IMR-90 (cell line): ENCODE data around the gene MIR17HG. TPM values are rescaled to one million over a fixed set of nuclear protein-coding genes. Genes with fewer than 3 reads are reported as not detected.
A peak's percentile ranks its signal among the peaks of the same experiment; 100 is the strongest.

Source experiments
- ATAC-seq: fragments of 200-7000 bp; cut with Tn5 transposase; 2 replicates; pipeline ENCODE4 v1.9.1; 2020; ENCODE audit warnings: low read depth, mild to moderate bottlenecking, moderate library complexity
- BruUV-seq: library from RNA; stranded (reverse); fragments of 400-500 nt; replicated peaks from 2 replicates; lab custom pipeline; 2021; lab: Mats Ljungman, UMichigan
- CTCF ChIA-PET: fragments of 300-600 bp; formaldehyde crosslinking; extraction: SDS; loops from one replicate; lab custom pipeline; 2021; ENCODE audit warnings: antibody characterized with exemption; lab: Yijun Ruan, JAX
- POLR2A ChIA-PET: fragments of 300-600 bp; sonication (Branson Sonifier 250); formaldehyde crosslinking; loops from one replicate; lab custom pipeline; 2022; ENCODE audit warnings: antibody characterized with exemption; ENCODE audit not compliant: unreplicated experiment; lab: Charles Lee
- DNase-seq: peaks from one replicate; pipeline ENCODE4 v3.0.0; 2013
- H2AFZ ChIP-seq: replicated peaks from 2 replicates; pipeline ENCODE3; 2013; ENCODE audit warnings: low read length, mild to moderate bottlenecking; ENCODE audit not compliant: poor library complexity
- H2AK5ac ChIP-seq: 2 replicates; pipeline ENCODE4 v1.6.1; 2013; ENCODE audit warnings: low read depth, low read length, inconsistent platforms
- H2AK9ac ChIP-seq: replicated peaks from 2 replicates; pipeline ENCODE3; 2013; ENCODE audit warnings: mild to moderate bottlenecking, low read depth, low read length, moderate library complexity; ENCODE audit not compliant: poor library complexity
- H2BK120ac ChIP-seq: 2 replicates; pipeline ENCODE4 v1.6.1; 2013; ENCODE audit warnings: low read depth, low read length, inconsistent platforms
- H2BK15ac ChIP-seq: 3 replicates; pipeline ENCODE4 v1.6.1; 2013; ENCODE audit warnings: low read depth, low read length, inconsistent platforms
- H2BK20ac ChIP-seq: 2 replicates; pipeline ENCODE4 v1.6.1; 2013; ENCODE audit warnings: low read depth, mild to moderate bottlenecking, inconsistent platforms, low read length, moderate library complexity
- H2BK5ac ChIP-seq: 2 replicates; pipeline ENCODE4 v1.6.1; 2013; ENCODE audit warnings: mild to moderate bottlenecking, low read depth, low read length, inconsistent platforms; ENCODE audit not compliant: poor library complexity, severe bottlenecking
- H3K14ac ChIP-seq: replicated peaks from 2 replicates; pipeline ENCODE4 v1.6.1; 2013; ENCODE audit warnings: low read depth, low read length, inconsistent platforms
- H3K18ac ChIP-seq: 2 replicates; pipeline ENCODE4 v1.6.1; 2013; ENCODE audit warnings: low read depth, low read length, control low read depth
- H3K23ac ChIP-seq: 2 replicates; pipeline ENCODE4 v1.6.1; 2013; ENCODE audit warnings: low read depth, low read length, inconsistent platforms
- H3K27ac ChIP-seq: 2 replicates; pipeline ENCODE4 v1.5.1; 2013; ENCODE audit warnings: mild to moderate bottlenecking, control low read depth, low read length; ENCODE audit not compliant: insufficient read depth
- H3K27me3 ChIP-seq: 2 replicates; pipeline ENCODE4 v1.6.1; 2013; ENCODE audit warnings: low read length; ENCODE audit not compliant: control insufficient read depth, insufficient read depth
- H3K36me3 ChIP-seq: 2 replicates; pipeline ENCODE4 v1.6.1; 2013; ENCODE audit warnings: low read length, mixed read lengths; ENCODE audit not compliant: control insufficient read depth, insufficient read depth
- H3K4ac ChIP-seq: 2 replicates; pipeline ENCODE4 v1.6.1; 2013; ENCODE audit warnings: low read depth, low read length, inconsistent platforms
- H3K4me1 ChIP-seq: 2 replicates; pipeline ENCODE4 v1.6.1; 2013; ENCODE audit warnings: low read length, mixed read lengths; ENCODE audit not compliant: control insufficient read depth, insufficient read depth
- H3K4me2 ChIP-seq: 2 replicates; pipeline ENCODE4 v1.6.1; 2013; ENCODE audit warnings: low read depth, mild to moderate bottlenecking, control low read depth, low read length, moderate library complexity
- H3K4me3 ChIP-seq: 2 replicates; pipeline ENCODE4 v1.5.1; 2013; ENCODE audit warnings: low read depth, mild to moderate bottlenecking, control low read depth, low read length, moderate library complexity; ENCODE audit not compliant: insufficient read depth
- H3K56ac ChIP-seq: 2 replicates; pipeline ENCODE4 v1.6.1; 2013; ENCODE audit warnings: low read length, inconsistent platforms; ENCODE audit not compliant: insufficient read depth; ENCODE audit errors: extremely low read depth
- H3K79me1 ChIP-seq, 2 experiments: 2 replicates each; pipeline ENCODE4 v1.6.1; 2013; ENCODE audit warnings: low read length in 2 of 2, inconsistent platforms in 1 of 2, low read depth in 1 of 2
- H3K9ac ChIP-seq: 2 replicates; pipeline ENCODE4 v1.6.1; 2013; ENCODE audit warnings: low read depth, low read length, control low read depth
- H3K9me1 ChIP-seq: 2 replicates; pipeline ENCODE4 v1.6.1; 2013; ENCODE audit warnings: low read length, inconsistent platforms; ENCODE audit not compliant: insufficient read depth
- H3K9me3 ChIP-seq: 2 replicates; pipeline ENCODE4 v1.6.1; 2013; ENCODE audit warnings: low read length; ENCODE audit not compliant: control insufficient read depth, insufficient read depth
- H4K20me1 ChIP-seq: 2 replicates; pipeline ENCODE4 v1.6.1; 2013; ENCODE audit warnings: low read length, inconsistent platforms; ENCODE audit not compliant: insufficient read depth
- H4K5ac ChIP-seq: 2 replicates; pipeline ENCODE4 v1.6.1; 2013; ENCODE audit warnings: mild to moderate bottlenecking, low read depth, low read length, control low read depth
- H4K8ac ChIP-seq, 2 experiments: 2 replicates each; pipeline ENCODE4 v1.6.1; 2013; ENCODE audit warnings: low read depth in 2 of 2, low read length in 2 of 2, control low read depth in 1 of 2, inconsistent platforms in 1 of 2
- H4K91ac ChIP-seq: 2 replicates; pipeline ENCODE4 v1.6.1; 2013; ENCODE audit warnings: low read depth, low read length, inconsistent platforms; ENCODE audit not compliant: insufficient read depth
- BHLHE40 ChIP-seq: fragments of 150-350 bp; IDR thresholded peaks from 2 replicates; pipeline ENCODE4 v1.6.1; 2016; ENCODE audit warnings: mild to moderate bottlenecking, low read depth, low read length
- CEBPB ChIP-seq: IDR thresholded peaks from 2 replicates; pipeline ENCODE4 v1.6.1; 2012; ENCODE audit warnings: low read depth, low read length, improper control_type of control experiment
- CHD1 ChIP-seq: IDR thresholded peaks from 2 replicates; pipeline ENCODE4 v1.6.1; 2012; ENCODE audit warnings: low read depth, low read length, improper control_type of control experiment
- CTCF ChIP-seq: conservative IDR thresholded peaks from 2 replicates; pipeline ENCODE4 v1.5.1; 2012; ENCODE audit warnings: mild to moderate bottlenecking, low read depth, low read length, improper control_type of control experiment
- FOS ChIP-seq: fragments of 150-350 bp; IDR thresholded peaks from 2 replicates; pipeline ENCODE4 v1.6.1; 2016; ENCODE audit warnings: low read depth, low read length
- MAFK ChIP-seq: IDR thresholded peaks from 2 replicates; pipeline ENCODE4 v1.6.1; 2012; ENCODE audit warnings: low read depth, low read length, improper control_type of control experiment
- MXI1 ChIP-seq: IDR thresholded peaks from 2 replicates; pipeline ENCODE4 v1.6.1; 2012; ENCODE audit warnings: low read depth, mild to moderate bottlenecking, low read length, moderate library complexity, borderline replicate concordance
- POLR2A ChIP-seq: IDR thresholded peaks from 2 replicates; pipeline ENCODE4 v1.6.1; 2012; ENCODE audit warnings: mild to moderate bottlenecking, low read depth, low read length
- WGBS, 2 experiments: methylation state at CpG; one replicate each; pipeline versions ENCODE4 v1.1.5 to v1.1.7; 2013; ENCODE audit warnings: missing lambda C conversion rate in 2 of 2; ENCODE audit not compliant: insufficient read length in 1 of 2; ENCODE audit errors: extremely low coverage in 2 of 2; 5-methylcytosine and 5-hydroxymethylcytosine counted together
- dilution Hi-C: fragments of 300-500 bp; cut with HindIII; formaldehyde crosslinking; loops from one replicate; pipeline ENCODE4 v1.14.3; 2018; ENCODE audit warnings: low sequenced_read_pairs; ENCODE audit not compliant: unreplicated experiment
- in situ Hi-C: fragments of 300-500 bp; cut with MboI; formaldehyde crosslinking; loops from 3 replicates; pipeline ENCODE4 v1.14.3; 2019; ENCODE audit warnings: low sequenced_read_pairs, inconsistent platforms, mixed read lengths
- intact Hi-C: fragments of 100-400 bp; cut with micrococcal nuclease; formaldehyde crosslinking; loops from 2 replicates; pipeline ENCODE4 v1.10.0; 2022
- polyA plus RNA-seq, 3 experiments: library from polyadenylated mRNA; depleted of rRNA; stranded (reverse); fragments of >200 nt; gene quantifications; 2 replicates each; pipeline ENCODE4 v1.2.3, GENCODE V29; 2012; ENCODE audit warnings: low replicate concordance in 1 of 3
- total RNA-seq: library from RNA; depleted of rRNA; stranded (reverse); fragments of >200 nt; gene quantifications from 2 replicates; pipeline ENCODE4 v1.2.3, GENCODE V29; 2012
- TF ChIP-seq, protein P1 (sequence below): fragments of 150-350 bp; IDR thresholded peaks from 2 replicates; pipeline ENCODE4 v1.6.1; 2016; ENCODE audit warnings: low read depth, mild to moderate bottlenecking, low read length, moderate library complexity, borderline replicate concordance

Gene MIR17HG
- total and polyA plus RNA-seq, 2 of the 4 experiments (the other 2 are of a cell fraction), result 0.77 to 3.0 TPM

DNA sequence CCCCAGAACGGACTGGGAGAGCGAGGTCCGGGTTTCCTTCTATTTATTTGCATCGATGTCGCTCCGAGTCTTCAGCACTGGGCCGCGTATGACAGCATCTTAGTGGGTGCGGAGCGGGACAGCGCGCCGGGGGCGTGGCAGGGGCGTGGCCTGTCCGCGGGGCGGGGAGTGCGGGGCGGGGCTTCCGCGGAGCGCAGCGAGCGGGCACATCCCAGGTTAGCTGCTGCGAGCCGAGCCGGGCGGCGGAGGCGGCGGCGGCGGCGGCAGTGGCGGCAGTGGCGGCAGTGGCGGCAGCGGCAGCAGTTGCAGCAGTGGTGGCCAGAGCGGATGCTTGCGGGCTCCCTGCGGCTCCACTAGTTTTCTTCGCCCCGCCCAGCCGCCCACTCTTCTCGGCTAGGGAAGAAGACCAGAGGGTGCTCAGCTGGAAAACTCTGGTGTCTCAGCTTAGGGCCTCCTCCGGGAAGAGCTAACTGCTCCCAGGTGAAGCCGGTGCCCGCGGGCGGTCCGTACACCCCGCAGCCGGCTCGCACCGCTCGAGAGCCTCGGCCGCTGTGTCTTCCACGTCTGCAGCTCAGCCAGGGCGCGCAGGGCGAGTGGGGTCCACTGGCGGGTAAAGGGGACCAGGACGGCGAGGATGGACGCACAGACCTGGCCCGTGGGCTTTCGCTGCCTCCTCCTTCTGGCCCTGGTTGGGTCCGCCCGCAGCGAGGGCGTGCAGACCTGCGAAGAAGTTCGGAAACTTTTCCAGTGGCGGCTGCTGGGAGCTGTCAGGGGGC lies 51.1 kb downstream of the MIR17HG start, which contains the start of gene GPC5:
Gene GPC5 (plus strand): TSS at position 209 of the 776 bp plus-strand sequence.
- no peaks in the 10 kb centered on the region for H3K4me1 ChIP-seq
- intact Hi-C loops, result no loop called here
- no peaks in the 10 kb centered on the region for H4K20me1 ChIP-seq
- H4K5ac ChIP-seq, result no peak within 1 kb of the TSS
- H2AK9ac ChIP-seq, result peak within 1 kb of the TSS; percentile 35
- peak within 1 kb of the TSS; percentile 90 for H3K4me2 ChIP-seq
- no peak within 1 kb of the TSS for H3K23ac ChIP-seq
- H2AFZ ChIP-seq, result peak within 1 kb of the TSS; percentile 93
- 0% methylated on average over 14 of the region's 76 CpGs; no CpG with 5 or more reads in 1 of the 2 experiments for WGBS, 2 experiments
- ATAC-seq, result peak; percentile 100
- H3K14ac ChIP-seq, result no peak within 1 kb of the TSS
- no peak within 1 kb of the TSS for H3K9ac ChIP-seq
- no peak within 1 kb of the TSS for H3K56ac ChIP-seq
- no TSS peak for BruUV-seq
- H3K4me3 ChIP-seq, result peak within 1 kb of the TSS; percentile 47
- TF ChIP-seq MXI1 (no peak), CEBPB (no peak), FOS (no peak), BHLHE40 (no peak), CTCF (no peak), MAFK (no peak), CHD1 (no peak), POLR2A (no peak)
- TF ChIP-seq, protein P1, sequence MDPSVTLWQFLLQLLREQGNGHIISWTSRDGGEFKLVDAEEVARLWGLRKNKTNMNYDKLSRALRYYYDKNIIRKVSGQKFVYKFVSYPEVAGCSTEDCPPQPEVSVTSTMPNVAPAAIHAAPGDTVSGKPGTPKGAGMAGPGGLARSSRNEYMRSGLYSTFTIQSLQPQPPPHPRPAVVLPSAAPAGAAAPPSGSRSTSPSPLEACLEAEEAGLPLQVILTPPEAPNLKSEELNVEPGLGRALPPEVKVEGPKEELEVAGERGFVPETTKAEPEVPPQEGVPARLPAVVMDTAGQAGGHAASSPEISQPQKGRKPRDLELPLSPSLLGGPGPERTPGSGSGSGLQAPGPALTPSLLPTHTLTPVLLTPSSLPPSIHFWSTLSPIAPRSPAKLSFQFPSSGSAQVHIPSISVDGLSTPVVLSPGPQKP, result no peak
- no peak within 1 kb of the TSS for H2AK5ac ChIP-seq
- H4K8ac ChIP-seq, result no peak within 1 kb of the TSS
- H3K27ac ChIP-seq, result no peak within 1 kb of the TSS
- H3K4ac ChIP-seq, result no peak within 1 kb of the TSS
- no peak within 1 kb of the TSS for H2BK15ac ChIP-seq
- no peak within 1 kb of the TSS for H4K91ac ChIP-seq
- in situ Hi-C loops, result no loop called here
- no peaks in the 10 kb centered on the region for H3K79me1 ChIP-seq
- dilution Hi-C loops, result no loop called here
- no peak within 1 kb of the TSS for H2BK120ac ChIP-seq
- H2BK20ac ChIP-seq, result no peak within 1 kb of the TSS
- H3K9me3 ChIP-seq, result no peaks in the 10 kb centered on the region
- ChIA-PET POLR2A (no interaction called here), CTCF (interaction anchor here (1.0 kb wide), 1 partner anchor 13 kb away, joined by 3 read pairs; no protein-coding TSS in a partner anchor)
- peaks cover 22% of the 10 kb centered on the region for H3K27me3 ChIP-seq
- peak; percentile 43 for DNase-seq
- no peak within 1 kb of the TSS for H2BK5ac ChIP-seq
- no peaks in the 10 kb centered on the region for H3K36me3 ChIP-seq
- H3K9me1 ChIP-seq, result no peaks in the 10 kb centered on the region
- no peak within 1 kb of the TSS for H3K18ac ChIP-seq
